ENCODE measurements around the gene NPHS1.

NPHS1 gene

GRCh38 chr19:35879068-35879467 is 26.8 kb upstream of the NPHS1 start:
- DNase-seq = no peak

GRCh38 chr19:35874392-35874930 is 22.2 kb upstream of the NPHS1 start:
- no peak for DNase-seq

- no peak for DNase-seq
These were observed 19.9 kb upstream of the NPHS1 start for GRCh38 chr19:35872180-35872579.

- no peak for DNase-seq
These were observed 19.3 kb upstream of the NPHS1 start for GRCh38 chr19:35871611-35872010.

GRCh38 chr19:35870798-35871197 is 18.5 kb upstream of the NPHS1 start:
- no peak for DNase-seq

GRCh38 chr19:35870124-35870736 is 17.9 kb upstream of the NPHS1 start:
- peak; percentile 73 for DNase-seq

- DNase-seq = peak; percentile 84
These were observed 17.2 kb upstream of the NPHS1 start for GRCh38 chr19:35869327-35870123.

GRCh38 chr19:35868823-35869326 is 16.6 kb upstream of the NPHS1 start:
- no peak for DNase-seq

- DNase-seq = no peak
These were observed 16.0 kb upstream of the NPHS1 start, which contains the start of gene APLP1 for GRCh38 chr19:35868172-35868822. Gene APLP1, plus strand, starts transcription at chr19:35868574. Its CDS starts 63 bp downstream, at chr19:35868637.

- no peak for DNase-seq
These were observed 10.7 kb upstream of the NPHS1 start for GRCh38 chr19:35863018-35863417.

- DNase-seq = no peak
These were observed 10.2 kb upstream of the NPHS1 start for GRCh38 chr19:35862528-35862927.

- no peak for DNase-seq
These were observed 9.4 kb upstream of the NPHS1 start for GRCh38 chr19:35861640-35862160.

- DNase-seq = no peak
These were observed 8.7 kb upstream of the NPHS1 start for GRCh38 chr19:35860818-35861639.

GRCh38 chr19:35860436-35860817 is 8.1 kb upstream of the NPHS1 start:
- DNase-seq = no peak

- DNase-seq = no peak
These were observed 7.1 kb upstream of the NPHS1 start for GRCh38 chr19:35859414-35859813.

GRCh38 chr19:35858311-35858710 is 6.0 kb upstream of the NPHS1 start:
- no peak for DNase-seq

- no peak for DNase-seq
These were observed 4.3 kb upstream of the NPHS1 start, which contains the start of gene KIRREL2 for GRCh38 chr19:35856546-35857149. Gene KIRREL2, plus strand, starts transcription at chr19:35856911. Its CDS starts 209 bp downstream, at chr19:35857120.

- DNase-seq = no peak
These were observed 893 bp upstream of the NPHS1 start for GRCh38 chr19:35853038-35853756.

- no peak for DNase-seq
These were observed 883 bp downstream of the NPHS1 start for GRCh38 chr19:35851213-35852028.

GRCh38 chr19:35848919-35849505 is 3.3 kb downstream of the NPHS1 start:
- DNase-seq = no peak
